ENCODE data around the gene IQUB.

DNA sequence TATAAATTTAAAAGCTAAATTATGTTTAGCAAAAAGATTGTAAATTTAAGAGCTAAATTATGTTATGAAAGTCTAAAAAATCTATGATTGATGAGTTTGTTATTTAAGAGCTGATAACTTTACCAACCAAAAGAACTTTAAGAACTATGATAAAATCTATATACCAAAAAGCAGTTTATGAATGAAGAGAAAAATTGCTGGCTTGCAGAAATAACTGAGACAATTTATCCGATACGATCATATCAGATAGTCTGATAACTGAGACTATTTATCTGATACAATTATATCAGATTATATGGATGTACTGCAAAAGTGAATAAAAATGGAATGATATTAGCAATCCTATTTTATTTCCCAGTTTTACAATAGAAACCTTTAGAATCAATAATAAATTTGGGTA is 50.2 kb downstream of the IQUB start:
- no peak for TF ChIP-seq EZH2 (IDR thresholded peaks at IDR 0.05; ENCODE audit: borderline replicate concordance, insufficient read depth, low read depth, low read length, poor library complexity, severe bottlenecking)
- TF ChIP-seq, protein P1, sequence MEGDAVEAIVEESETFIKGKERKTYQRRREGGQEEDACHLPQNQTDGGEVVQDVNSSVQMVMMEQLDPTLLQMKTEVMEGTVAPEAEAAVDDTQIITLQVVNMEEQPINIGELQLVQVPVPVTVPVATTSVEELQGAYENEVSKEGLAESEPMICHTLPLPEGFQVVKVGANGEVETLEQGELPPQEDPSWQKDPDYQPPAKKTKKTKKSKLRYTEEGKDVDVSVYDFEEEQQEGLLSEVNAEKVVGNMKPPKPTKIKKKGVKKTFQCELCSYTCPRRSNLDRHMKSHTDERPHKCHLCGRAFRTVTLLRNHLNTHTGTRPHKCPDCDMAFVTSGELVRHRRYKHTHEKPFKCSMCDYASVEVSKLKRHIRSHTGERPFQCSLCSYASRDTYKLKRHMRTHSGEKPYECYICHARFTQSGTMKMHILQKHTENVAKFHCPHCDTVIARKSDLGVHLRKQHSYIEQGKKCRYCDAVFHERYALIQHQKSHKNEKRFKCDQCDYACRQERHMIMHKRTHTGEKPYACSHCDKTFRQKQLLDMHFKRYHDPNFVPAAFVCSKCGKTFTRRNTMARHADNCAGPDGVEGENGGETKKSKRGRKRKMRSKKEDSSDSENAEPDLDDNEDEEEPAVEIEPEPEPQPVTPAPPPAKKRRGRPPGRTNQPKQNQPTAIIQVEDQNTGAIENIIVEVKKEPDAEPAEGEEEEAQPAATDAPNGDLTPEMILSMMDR (IDR thresholded peaks at IDR 0.05): no peak

Data from B cell (primary cell).